Activated naive CD4-positive, alpha-beta T cell treated with anti-CD3 and anti-CD28 coated beads for 36 hours (primary cell): Measurements from ENCODE around the gene AP1M1. TPM values are rescaled to one million over a fixed set of nuclear protein-coding genes. Genes with fewer than 3 reads are reported as not detected.

Source experiments
- CTCF ChIA-PET: fragments of 350-600 bp; sonication (Branson Sonifier 250); formaldehyde crosslinking; loops from one replicate; lab custom pipeline; 2021; ENCODE audit warnings: antibody characterized with exemption; lab: Charles Lee
- DNase-seq: peaks from one replicate; pipeline ENCODE4 v3.0.0-alpha.2; 2020
- H3K27ac Mint-ChIP-seq: one replicate; pipeline ENCODE4 v1.8.0; 2021; ENCODE audit warnings: mild to moderate bottlenecking, mixed read lengths
- H3K27me3 Mint-ChIP-seq: one replicate; pipeline ENCODE4 v1.8.0; 2021; ENCODE audit warnings: low read depth, mixed read lengths
- H3K36me3 Mint-ChIP-seq: one replicate; pipeline ENCODE4 v1.8.0; 2021; ENCODE audit warnings: low read depth, mixed read lengths
- H3K4me1 Mint-ChIP-seq: one replicate; pipeline ENCODE4 v1.8.0; 2021; ENCODE audit warnings: low read depth, mixed read lengths
- H3K4me3 Mint-ChIP-seq: one replicate; pipeline ENCODE4 v1.8.0; 2021; ENCODE audit warnings: mild to moderate bottlenecking, moderate library complexity, mixed read lengths
- H3K9me3 Mint-ChIP-seq: one replicate; pipeline ENCODE4 v1.8.0; 2021; ENCODE audit warnings: mixed read lengths
- intact Hi-C: fragments of 100-400 bp; cut with micrococcal nuclease; formaldehyde crosslinking; loops from one replicate; pipeline ENCODE4 v1.15.1; 2023
- total RNA-seq, 2 experiments: library from RNA; stranded (reverse); gene quantifications; one replicate each; pipeline ENCODE4 v1.2.3, GENCODE V29; 2021

AP1M1 gene
- total RNA-seq, 2 experiments from 2014 or later: 113 to 123 TPM

- DNase-seq: no peak
- no peaks in the 10 kb centered on the region for H3K27me3 Mint-ChIP-seq
- intact Hi-C loops: no loop called here
- H3K4me3 Mint-ChIP-seq: no peak overlapping the region
- H3K36me3 Mint-ChIP-seq: no peaks in the 10 kb centered on the region
- no peaks in the 10 kb centered on the region for H3K9me3 Mint-ChIP-seq
- no peak overlapping the region for H3K27ac Mint-ChIP-seq
- CTCF ChIA-PET: interaction anchor here (0.6 to 5.9 kb wide), 14 partner anchors 11 to 472 kb away, joined by 3 to 137 read pairs (median 10); no protein-coding TSS in a partner anchor
- peaks cover 16% of the 10 kb centered on the region for H3K4me1 Mint-ChIP-seq
These were observed 50.8 kb downstream of the AP1M1 start for GRCh38 chr19:16248380-16249023.

GRCh38 chr19:16249826-16250404 is 52.2 kb downstream of the AP1M1 start:
- DNase-seq: no peak
- H3K4me3 Mint-ChIP-seq: no peak overlapping the region
- CTCF ChIA-PET: interaction anchor here (2.0 to 5.9 kb wide), 2 partner anchors 133 kb away, joined by 20 to 137 read pairs; no protein-coding TSS in a partner anchor
- no peaks in the 10 kb centered on the region for H3K27me3 Mint-ChIP-seq
- intact Hi-C loops: no loop called here
- peaks cover 6% of the 10 kb centered on the region for H3K4me1 Mint-ChIP-seq
- H3K9me3 Mint-ChIP-seq: no peaks in the 10 kb centered on the region
- H3K27ac Mint-ChIP-seq: no peak overlapping the region
- H3K36me3 Mint-ChIP-seq: no peaks in the 10 kb centered on the region

DNA sequence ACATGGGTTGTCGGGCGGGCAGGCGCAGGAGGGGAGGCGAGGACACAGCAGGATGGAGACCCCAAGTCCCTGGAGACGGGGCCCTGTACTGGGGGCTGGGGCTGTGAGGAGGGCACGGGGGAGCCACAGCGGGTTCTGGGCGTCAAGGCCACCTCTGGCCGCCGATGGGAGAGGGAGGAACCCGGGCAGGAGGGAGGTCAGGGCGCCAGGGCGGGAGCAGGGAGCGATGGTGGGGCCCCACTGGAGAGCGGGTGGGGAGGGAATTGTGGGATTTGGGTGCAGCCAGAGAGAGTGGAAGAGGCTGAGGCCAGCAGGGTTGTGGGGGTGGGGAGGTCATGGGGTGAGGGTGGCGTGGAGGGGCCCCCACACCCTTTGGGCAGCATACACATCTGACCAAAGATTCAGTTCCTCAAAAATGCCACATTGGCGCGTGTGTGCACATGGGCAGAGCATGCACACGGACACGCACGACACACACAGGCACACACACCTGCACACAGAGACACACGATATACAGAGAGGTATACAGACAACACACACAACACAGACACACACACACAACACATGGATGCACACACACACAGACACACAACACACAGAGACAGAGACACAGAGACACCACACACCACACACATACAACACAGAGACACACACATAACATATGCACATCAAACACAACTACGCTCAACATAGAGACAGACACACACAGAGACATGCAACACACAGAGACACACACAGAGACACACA is 54.9 kb downstream of the AP1M1 start:
- no peak overlapping the region for H3K27ac Mint-ChIP-seq
- DNase-seq: no peak
- CTCF ChIA-PET: no interaction called here
- H3K27me3 Mint-ChIP-seq: no peaks in the 10 kb centered on the region
- H3K4me3 Mint-ChIP-seq: no peak overlapping the region
- H3K36me3 Mint-ChIP-seq: no peaks in the 10 kb centered on the region
- no peaks in the 10 kb centered on the region for H3K9me3 Mint-ChIP-seq
- H3K4me1 Mint-ChIP-seq: peaks cover 1% of the 10 kb centered on the region
- intact Hi-C loops: no loop called here

- intact Hi-C loops: no loop called here
- CTCF ChIA-PET: interaction anchor here (0.6 kb wide), 1 partner anchor 60 kb away, joined by 4 read pairs; no protein-coding TSS in a partner anchor
- no peak overlapping the region for H3K4me3 Mint-ChIP-seq
- no peaks in the 10 kb centered on the region for H3K27me3 Mint-ChIP-seq
- no peaks in the 10 kb centered on the region for H3K9me3 Mint-ChIP-seq
- no peak for DNase-seq
- no peaks in the 10 kb centered on the region for H3K36me3 Mint-ChIP-seq
- no peak overlapping the region for H3K27ac Mint-ChIP-seq
- H3K4me1 Mint-ChIP-seq: peaks cover 4% of the 10 kb centered on the region
These were observed 57.2 kb downstream of the AP1M1 start for GRCh38 chr19:16254851-16255408.

- no peaks in the 10 kb centered on the region for H3K36me3 Mint-ChIP-seq
- CTCF ChIA-PET: interaction anchor here (1.1 to 1.8 kb wide), 3 partner anchors 120 to 161 kb away, joined by 4 read pairs; no protein-coding TSS in a partner anchor
- intact Hi-C loops: no loop called here
These were observed 59.8 kb downstream of the AP1M1 start for GRCh38 chr19:16257509-16258002.

GRCh38 chr19:16258440-16258903 is 60.8 kb downstream of the AP1M1 start:
- H3K4me1 Mint-ChIP-seq: peaks cover 28% of the 10 kb centered on the region

More at GRCh38 chr19:16257509-16258002, 59.8 kb downstream of the AP1M1 start:
- Mint-ChIP-seq H3K4me3 (no peak overlapping the region), H3K4me1 (peaks cover 23% of the 10 kb centered on the region), H3K27me3 (no peaks in the 10 kb centered on the region), H3K27ac (no peak overlapping the region), H3K9me3 (no peaks in the 10 kb centered on the region)
- DNase-seq: no peak

GRCh38 chr19:16259385-16260159 is 61.9 kb downstream of the AP1M1 start:
- no peak overlapping the region for H3K4me3 Mint-ChIP-seq

More at GRCh38 chr19:16258440-16258903, 60.8 kb downstream of the AP1M1 start:
- Mint-ChIP-seq H3K27me3 (no peaks in the 10 kb centered on the region), H3K36me3 (no peaks in the 10 kb centered on the region), H3K27ac (no peak overlapping the region), H3K4me3 (no peak overlapping the region), H3K9me3 (no peaks in the 10 kb centered on the region)
- CTCF ChIA-PET: interaction anchor here (1.6 to 1.8 kb wide), 2 partner anchors 119 to 124 kb away, joined by 4 read pairs; no protein-coding TSS in a partner anchor
- intact Hi-C loops: no loop called here
- DNase-seq: no peak

DNA sequence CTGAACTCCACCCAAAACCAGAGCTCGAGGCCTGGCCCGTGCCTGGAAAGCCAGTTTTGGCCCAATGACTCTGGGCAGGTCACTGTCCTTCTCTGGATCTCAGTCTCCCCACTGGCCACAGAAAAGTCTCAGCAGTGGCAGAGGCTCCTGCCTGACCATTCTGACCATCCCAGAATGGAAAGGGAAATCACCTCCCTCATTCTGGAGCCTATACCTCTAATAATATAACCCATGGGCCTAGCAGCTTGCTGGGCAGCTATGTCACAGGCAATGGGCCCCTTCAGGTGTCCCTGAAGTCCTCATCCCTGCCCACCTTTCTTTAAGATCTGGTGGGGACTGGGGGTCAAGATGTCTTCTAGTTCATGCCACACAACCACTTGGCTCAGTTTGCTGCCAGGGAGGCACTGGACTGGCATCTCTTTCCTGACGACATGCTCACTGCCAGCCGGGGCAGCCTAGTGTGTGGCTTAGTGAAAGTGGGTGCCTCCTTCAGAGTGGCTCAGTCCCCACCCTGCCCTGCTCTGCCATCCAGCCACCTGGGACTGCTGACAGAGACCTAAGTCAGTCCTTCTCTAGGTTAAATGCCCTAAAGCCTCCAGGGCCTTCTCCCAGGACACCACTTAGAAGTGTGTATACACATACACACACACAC is 62.6 kb downstream of the AP1M1 start:
- Mint-ChIP-seq H3K27me3 (no peaks in the 10 kb centered on the region), H3K4me1 (peaks cover 33% of the 10 kb centered on the region), H3K27ac (no peak overlapping the region), H3K36me3 (no peaks in the 10 kb centered on the region), H3K4me3 (no peak overlapping the region), H3K9me3 (no peaks in the 10 kb centered on the region)
- no peak for DNase-seq
- CTCF ChIA-PET: interaction anchor here (0.9 kb wide), 1 partner anchor 12 kb away, joined by 3 read pairs; no protein-coding TSS in a partner anchor
- intact Hi-C loops: no loop called here

More at GRCh38 chr19:16259385-16260159, 61.9 kb downstream of the AP1M1 start:
- intact Hi-C loops: no loop called here
- Mint-ChIP-seq H3K36me3 (no peaks in the 10 kb centered on the region), H3K9me3 (no peaks in the 10 kb centered on the region), H3K27me3 (no peaks in the 10 kb centered on the region), H3K4me1 (peaks cover 31% of the 10 kb centered on the region), H3K27ac (no peak overlapping the region)
- CTCF ChIA-PET: interaction anchor here (0.9 to 1.8 kb wide), 2 partner anchors 11 to 123 kb away, joined by 3 to 4 read pairs; no protein-coding TSS in a partner anchor
- DNase-seq: no peak

- H3K27me3 Mint-ChIP-seq: no peaks in the 10 kb centered on the region
- H3K36me3 Mint-ChIP-seq: no peaks in the 10 kb centered on the region
- H3K4me3 Mint-ChIP-seq: no peak overlapping the region
- no peak overlapping the region for H3K27ac Mint-ChIP-seq
- no peaks in the 10 kb centered on the region for H3K9me3 Mint-ChIP-seq
- intact Hi-C loops: no loop called here
- CTCF ChIA-PET: interaction anchor here (0.9 to 1.9 kb wide), 2 partner anchors 13 to 79 kb away, joined by 3 to 4 read pairs; no protein-coding TSS in a partner anchor
- DNase-seq: no peak
- peaks cover 33% of the 10 kb centered on the region for H3K4me1 Mint-ChIP-seq
These were observed 63.1 kb downstream of the AP1M1 start for GRCh38 chr19:16260812-16261161.

- DNase-seq: peak; percentile 38
- H3K4me1 Mint-ChIP-seq: peaks cover 39% of the 10 kb centered on the region
- intact Hi-C loops: no loop called here
These were observed 64.1 kb downstream of the AP1M1 start for GRCh38 chr19:16261584-16262368.

More at GRCh38 chr19:16261584-16262368, 64.1 kb downstream of the AP1M1 start:
- CTCF ChIA-PET: interaction anchor here (0.6 to 1.9 kb wide), 7 partner anchors 11 to 157 kb away, joined by 3 to 6 read pairs (median 3); no protein-coding TSS in a partner anchor
- Mint-ChIP-seq H3K36me3 (no peaks in the 10 kb centered on the region), H3K4me3 (no peak overlapping the region), H3K27ac (peak overlapping the region; percentile 11), H3K9me3 (no peaks in the 10 kb centered on the region), H3K27me3 (peaks cover 4% of the 10 kb centered on the region)
